Mammary epithelial cell (primary cell): ENCODE measurements around the gene STXBP1.

Source experiments
- CTCF ChIP-seq, 2 donors: IDR thresholded peaks in 1 of 2; conservative IDR thresholded peaks in 1 of 2; 2 replicates each; pipeline ENCODE4 v1.5.1; 2011 to 2012; ENCODE audit warnings: inconsistent platforms in 2 of 2, low read length in 2 of 2, mild to moderate bottlenecking in 2 of 2, control low read depth in 1 of 2, low read depth in 1 of 2; ENCODE audit not compliant: insufficient read depth in 1 of 2; ENCODE audit errors: extremely low read depth in 1 of 2
- EZH2 ChIP-seq: IDR thresholded peaks from 2 replicates; pipeline ENCODE4 v1.6.1; 2012; ENCODE audit warnings: low read length, inconsistent platforms, borderline replicate concordance

DNA sequence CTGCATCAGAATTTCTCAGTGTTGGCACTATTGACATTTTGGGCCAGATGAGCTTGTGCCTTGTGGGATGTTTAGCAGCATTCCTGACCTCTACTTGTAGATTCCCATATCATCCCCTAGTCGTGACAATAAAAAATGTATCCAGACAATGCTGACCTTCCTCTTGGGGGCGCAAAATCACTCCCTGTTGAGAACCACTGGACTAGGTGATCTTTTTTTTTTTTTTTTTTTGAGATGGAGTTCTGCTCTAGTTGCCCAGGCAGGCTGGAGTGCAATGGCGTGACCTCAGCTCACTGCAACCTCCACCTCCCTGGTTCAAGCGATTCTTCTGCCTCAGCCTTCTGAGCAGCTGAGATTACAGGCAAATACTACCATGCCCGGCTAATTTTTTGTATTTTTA lies 22.6 kb downstream of the STXBP1 start:
- TF ChIP-seq CTCF (conservative IDR thresholded peaks at IDR 0.05 in 1 of 2, IDR thresholded peaks at IDR 0.05 in 1 of 2; ENCODE audit: extremely low read depth in 1 of 2, insufficient read depth in 1 of 2, low read depth in 1 of 2, low read length in 2 of 2): no peak
- no peak for TF ChIP-seq EZH2
